Vein endothelial cell (primary cell): ENCODE measurements around the gene NALF2. TPM values are rescaled to one million over a fixed set of nuclear protein-coding genes. Genes with fewer than 3 reads are reported as not detected.

Source experiments
- total RNA-seq: library from RNA; depleted of rRNA; stranded (reverse); fragments of >200 nt; gene quantifications from 2 replicates; pipeline ENCODE4 v1.2.3, GENCODE V29; 2012

Gene NALF2
- 0.10 TPM in 1 of 2 replicates, not detected in the other for total RNA-seq

DNA sequence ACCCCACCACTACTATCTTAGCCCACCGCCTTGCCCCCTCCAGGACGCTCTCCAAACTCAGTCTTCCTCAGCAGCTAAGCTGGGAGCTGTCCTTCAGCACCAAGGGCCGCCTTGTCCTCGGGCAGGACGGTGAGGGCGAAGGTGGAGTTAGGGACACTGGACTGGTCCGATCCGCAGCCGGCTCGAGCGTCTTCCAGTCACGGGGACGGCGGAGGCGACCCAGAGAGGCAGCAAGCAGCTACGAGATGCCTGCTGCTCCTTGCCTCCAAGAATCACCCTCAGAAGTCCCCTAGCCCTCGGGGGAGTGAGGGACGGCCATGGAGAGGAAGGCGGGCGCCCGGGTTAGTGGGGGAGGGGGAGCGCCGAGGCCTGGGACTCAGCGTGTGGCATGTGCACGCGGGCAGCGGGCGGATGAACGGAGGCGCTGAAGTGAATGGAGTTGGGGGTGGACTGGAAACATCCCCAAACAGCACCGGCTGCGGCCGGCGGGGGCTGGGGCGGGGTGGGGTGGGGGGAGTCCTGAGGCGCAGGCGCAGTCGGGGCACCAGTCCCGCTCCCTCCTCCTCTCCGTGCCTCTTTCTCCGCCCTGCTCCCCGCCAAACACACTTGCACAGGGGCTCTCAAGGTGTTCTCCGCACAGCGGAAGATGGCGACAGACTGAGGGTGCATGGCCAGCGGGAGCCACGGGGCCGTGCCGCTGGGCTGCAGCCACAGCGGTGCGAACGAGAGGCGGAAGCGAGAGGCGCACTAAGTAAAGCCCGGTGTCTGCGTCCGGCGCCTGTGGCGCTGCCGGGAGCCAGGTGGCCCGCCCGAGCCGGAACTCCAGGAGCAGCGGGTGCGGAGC, at the start of gene NALF2:
NALF2 (plus strand) TSS at position 545 of the 844 bp plus-strand sequence. CDS start 957 bp downstream, outside the sequence.

Other genes starting within 250 kb of the NALF2 start
- 2.3 and 4.0 TPM in 2 replicates for gene EDA, start 111.8 kb downstream of the NALF2 start, total RNA-seq